ENCODE data around the gene MMD. TPM values are rescaled to one million over a fixed set of nuclear protein-coding genes. Genes with fewer than 3 reads are reported as not detected.
"Not testable (repeated sequence)": the region's sequence is repeated elsewhere in the genome, so short reads cannot be mapped to it uniquely, and the experiment has no call there.

The MMD gene
- total and polyA plus RNA-seq, 3 experiments from 2014 or later = 7.9 to 19.1 (median 16.0) TPM

DNA sequence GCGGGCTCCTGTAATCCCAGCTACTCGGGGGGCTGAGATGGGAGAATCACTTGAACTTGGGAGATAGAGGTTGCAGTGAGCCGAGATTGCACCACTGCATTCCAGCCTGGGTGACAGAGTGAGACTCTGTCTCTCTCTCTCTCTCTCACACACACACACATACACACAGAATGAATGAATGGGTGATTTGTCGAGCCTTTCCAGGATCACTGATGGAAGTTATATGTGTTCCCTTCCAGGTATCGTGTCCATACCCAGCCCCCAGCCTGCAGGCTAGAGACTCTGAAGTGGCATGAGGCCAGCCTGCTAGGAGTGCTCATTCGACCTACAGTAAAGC lies 1.2 kb upstream of the MMD start:
- POLR2A ChIA-PET; H3K27me3 ChIP-seq (ENCODE audit: insufficient read depth, low read length, poor library complexity, severe bottlenecking); DNase-seq; CTCF ChIA-PET; H3K9me3 Mint-ChIP-seq; H3K9me3 ChIP-seq (ENCODE audit: low read length); H3K27ac ChIP-seq (ENCODE audit: low read depth, low read length); H3K4me3 ChIP-seq (ENCODE audit: low read length); H3K36me3 Mint-ChIP-seq; H3K36me3 ChIP-seq (ENCODE audit: insufficient read depth, low read length): not testable (repeated sequence)
- Mint-ChIP-seq H3K27me3 (peaks cover 6 to 37% of the 10 kb centered on the region in 2 donors), H3K27ac (peak overlapping the region in 1 of 8 donors; percentile 10), H3K4me3 (peak overlapping the region; percentile 22 to 80 (median 54)), H3K4me1 (peaks cover 32 to 34% (median 33%) of the 10 kb centered on the region in 3 donors)
- peaks cover 19% of the 10 kb centered on the region for H3K4me1 ChIP-seq (ENCODE audit: insufficient read depth, low read length)

- peak overlapping the region; percentile 87 to 99 (median 96) for H3K27ac Mint-ChIP-seq
- peaks cover 43 to 53% (median 47%) of the 10 kb centered on the region in 3 donors for H3K4me1 Mint-ChIP-seq
- H3K27me3 Mint-ChIP-seq = peaks cover 6 to 26% of the 10 kb centered on the region in 2 donors
Observed at GRCh38 chr17:55420776-55421178, 858 bp downstream of the MMD start.

DNA sequence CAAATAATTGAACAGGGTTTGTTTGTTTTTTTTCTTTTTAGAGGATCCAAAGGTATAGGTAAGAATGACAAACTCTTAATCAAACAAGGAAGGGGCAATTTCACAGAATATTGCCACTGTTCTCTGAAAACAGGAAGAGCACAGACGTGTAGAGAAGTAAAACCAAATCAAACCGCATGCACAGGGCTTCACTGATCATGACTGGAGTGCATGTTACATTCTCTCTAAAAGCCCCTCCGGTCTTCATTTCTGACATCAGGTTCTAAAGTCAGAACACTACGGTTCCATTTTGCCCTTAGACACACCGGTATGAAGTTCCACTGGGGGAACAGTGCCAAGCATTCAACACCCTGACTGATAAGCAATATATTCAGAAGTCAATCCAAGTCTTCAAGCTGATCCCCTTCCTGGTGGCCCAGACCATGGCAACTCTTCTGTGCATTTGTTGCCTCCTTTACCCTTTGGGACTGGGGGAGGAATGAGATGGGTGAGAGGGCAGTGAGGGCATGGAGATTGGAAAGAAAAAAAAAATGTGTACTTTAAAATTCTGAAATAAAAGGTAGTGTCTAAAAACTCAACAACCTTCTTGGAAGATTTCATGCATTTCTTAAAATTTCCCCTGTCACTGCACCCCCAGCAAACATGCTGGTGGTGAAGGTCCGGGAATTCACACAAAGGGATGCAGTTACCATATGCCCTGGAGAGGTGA lies 1.4 kb downstream of the MMD start:
- peak overlapping the region; percentile 87 to 99 (median 96) for H3K27ac Mint-ChIP-seq
- Histone ChIP-seq H3K27ac (ENCODE audit: low read depth, low read length) (peak overlapping the region; percentile 68), H3K4me3 (ENCODE audit: low read length) (peak overlapping the region; percentile 80), H3K27me3 (ENCODE audit: insufficient read depth, low read length, poor library complexity, severe bottlenecking) (peaks cover 8% of the 10 kb centered on the region), H3K9me3 (ENCODE audit: low read length) (no peaks in the 10 kb centered on the region), H3K4me1 (ENCODE audit: insufficient read depth, low read length) (peaks cover 19% of the 10 kb centered on the region), H3K36me3 (ENCODE audit: insufficient read depth, low read length) (no peaks in the 10 kb centered on the region)
- H3K36me3 Mint-ChIP-seq = no peaks in the 10 kb centered on the region
- H3K4me1 Mint-ChIP-seq = peaks cover 43 to 56% (median 47%) of the 10 kb centered on the region in 3 donors
- peak in 3 of 5 donors; percentile 32 to 70 (median 47) for DNase-seq
- POLR2A ChIA-PET = no interaction called here
- no peaks in the 10 kb centered on the region for H3K9me3 Mint-ChIP-seq
- H3K4me3 Mint-ChIP-seq = peak overlapping the region; percentile 83 to 99 (median 91)
- H3K27me3 Mint-ChIP-seq = peaks cover 6 to 23% of the 10 kb centered on the region in 2 donors
- CTCF ChIA-PET = no interaction called here

More at GRCh38 chr17:55420776-55421178, 858 bp downstream of the MMD start:
- Mint-ChIP-seq H3K36me3 (no peaks in the 10 kb centered on the region), H3K4me3 (peak overlapping the region; percentile 83 to 99 (median 91)), H3K9me3 (no peaks in the 10 kb centered on the region)
- peaks cover 8% of the 10 kb centered on the region for H3K27me3 ChIP-seq (ENCODE audit: insufficient read depth, low read length, poor library complexity, severe bottlenecking)
- H3K4me3 ChIP-seq (ENCODE audit: low read length) = peak overlapping the region; percentile 80
- DNase-seq = peak; percentile 16 to 59 (median 32)
- ChIA-PET CTCF (no interaction called here), POLR2A (no interaction called here)
- no peaks in the 10 kb centered on the region for H3K9me3 ChIP-seq (ENCODE audit: low read length)
- H3K27ac ChIP-seq (ENCODE audit: low read depth, low read length) = peak overlapping the region; percentile 68
- peaks cover 19% of the 10 kb centered on the region for H3K4me1 ChIP-seq (ENCODE audit: insufficient read depth, low read length)
- no peaks in the 10 kb centered on the region for H3K36me3 ChIP-seq (ENCODE audit: insufficient read depth, low read length)

- no peaks in the 10 kb centered on the region for H3K36me3 ChIP-seq (ENCODE audit: insufficient read depth, low read length)
Observed at GRCh38 chr17:55418369-55419268, 3.0 kb downstream of the MMD start.

GRCh38 chr17:55417411-55418268 lies 4.0 kb downstream of the MMD start:
- peak overlapping the region in 5 of 8 donors; percentile 20 to 65 (median 39) for H3K27ac Mint-ChIP-seq
- H3K9me3 Mint-ChIP-seq = no peaks in the 10 kb centered on the region
- DNase-seq = no peak
- peaks cover 57 to 73% (median 63%) of the 10 kb centered on the region in 3 donors for H3K4me1 Mint-ChIP-seq
- Histone ChIP-seq H3K27me3 (ENCODE audit: insufficient read depth, low read length, poor library complexity, severe bottlenecking) (no peaks in the 10 kb centered on the region), H3K27ac (ENCODE audit: low read depth, low read length) (no peak overlapping the region), H3K36me3 (ENCODE audit: insufficient read depth, low read length) (no peaks in the 10 kb centered on the region), H3K9me3 (ENCODE audit: low read length) (no peaks in the 10 kb centered on the region), H3K4me1 (ENCODE audit: insufficient read depth, low read length) (peaks cover 19% of the 10 kb centered on the region), H3K4me3 (ENCODE audit: low read length) (no peak overlapping the region)
- CTCF ChIA-PET = no interaction called here
- no peaks in the 10 kb centered on the region for H3K27me3 Mint-ChIP-seq
- H3K4me3 Mint-ChIP-seq = peak overlapping the region in 1 of 7 donors; percentile 0
- peaks cover 0 to 13% (median 2%) of the 10 kb centered on the region in 3 donors for H3K36me3 Mint-ChIP-seq
- POLR2A ChIA-PET = no interaction called here

More at GRCh38 chr17:55418369-55419268, 3.0 kb downstream of the MMD start:
- no peak for DNase-seq
- Mint-ChIP-seq H3K27ac (peak overlapping the region; percentile 11 to 96 (median 81)), H3K9me3 (no peaks in the 10 kb centered on the region), H3K36me3 (peaks cover 0 to 5% (median 0%) of the 10 kb centered on the region in 3 donors), H3K4me3 (peak overlapping the region in 3 of 7 donors; percentile 0 to 99 (median 19)), H3K27me3 (peaks cover 3 to 9% of the 10 kb centered on the region in 2 donors), H3K4me1 (peaks cover 55 to 72% (median 62%) of the 10 kb centered on the region in 3 donors)
- Histone ChIP-seq H3K27ac (ENCODE audit: low read depth, low read length) (no peak overlapping the region), H3K9me3 (ENCODE audit: low read length) (no peaks in the 10 kb centered on the region), H3K4me3 (ENCODE audit: low read length) (no peak overlapping the region), H3K27me3 (ENCODE audit: insufficient read depth, low read length, poor library complexity, severe bottlenecking) (peaks cover 7% of the 10 kb centered on the region), H3K4me1 (ENCODE audit: insufficient read depth, low read length) (peaks cover 19% of the 10 kb centered on the region)
- ChIA-PET CTCF (no interaction called here), POLR2A (no interaction called here)

DNA sequence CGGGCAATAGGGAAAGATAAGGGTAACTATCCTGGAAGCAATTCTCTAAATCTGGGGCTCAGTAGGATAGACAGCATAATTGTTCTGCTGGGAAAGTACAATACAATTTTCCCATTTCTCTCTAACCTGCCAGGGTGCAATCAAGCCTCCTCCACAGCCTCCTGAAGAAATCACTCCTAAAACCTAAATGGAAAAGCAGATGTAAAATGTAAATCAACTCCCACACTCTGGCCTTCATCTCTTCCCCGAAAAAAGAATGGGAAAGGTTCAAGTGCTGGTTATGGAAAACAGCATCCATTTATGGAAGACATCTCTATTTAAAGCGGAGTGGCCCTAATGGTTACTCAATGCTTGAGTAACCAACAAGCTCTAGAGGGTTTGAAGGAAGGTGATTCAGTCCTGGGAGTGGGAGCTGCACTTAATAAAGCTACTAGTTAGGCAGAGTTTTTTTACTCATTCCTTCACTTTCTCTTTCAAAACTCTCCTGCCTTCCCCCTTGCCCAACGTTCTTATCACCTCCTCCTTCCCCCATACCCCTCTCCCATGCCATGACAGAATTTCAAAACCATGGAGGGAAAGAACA lies 5.1 kb downstream of the MMD start:
- Mint-ChIP-seq H3K9me3 (no peaks in the 10 kb centered on the region), H3K4me1 (peaks cover 54 to 68% (median 59%) of the 10 kb centered on the region in 3 donors), H3K36me3 (peaks cover 0 to 21% (median 2%) of the 10 kb centered on the region in 3 donors), H3K27ac (peak overlapping the region in 6 of 8 donors; percentile 7 to 91 (median 29)), H3K27me3 (no peaks in the 10 kb centered on the region), H3K4me3 (peak overlapping the region in 2 of 7 donors; percentile 5 to 38)
- CTCF ChIA-PET = no interaction called here
- Histone ChIP-seq H3K4me1 (ENCODE audit: insufficient read depth, low read length) (peaks cover 16% of the 10 kb centered on the region), H3K27me3 (ENCODE audit: insufficient read depth, low read length, poor library complexity, severe bottlenecking) (no peaks in the 10 kb centered on the region), H3K27ac (ENCODE audit: low read depth, low read length) (no peak overlapping the region), H3K4me3 (ENCODE audit: low read length) (no peak overlapping the region), H3K36me3 (ENCODE audit: insufficient read depth, low read length) (no peaks in the 10 kb centered on the region), H3K9me3 (ENCODE audit: low read length) (no peaks in the 10 kb centered on the region)
- no peak for DNase-seq
- POLR2A ChIA-PET = no interaction called here

GRCh38 chr17:55416000-55416399 lies 5.6 kb downstream of the MMD start:
- Mint-ChIP-seq H3K4me3 (no peak overlapping the region), H3K27ac (peak overlapping the region in 2 of 8 donors; percentile 1 to 66), H3K4me1 (peaks cover 54 to 68% (median 59%) of the 10 kb centered on the region in 3 donors), H3K9me3 (no peaks in the 10 kb centered on the region), H3K27me3 (no peaks in the 10 kb centered on the region), H3K36me3 (peaks cover 0 to 26% (median 3%) of the 10 kb centered on the region in 3 donors)
- CTCF ChIA-PET = no interaction called here
- Histone ChIP-seq H3K4me3 (ENCODE audit: low read length) (no peak overlapping the region), H3K27ac (ENCODE audit: low read depth, low read length) (no peak overlapping the region), H3K27me3 (ENCODE audit: insufficient read depth, low read length, poor library complexity, severe bottlenecking) (no peaks in the 10 kb centered on the region), H3K36me3 (ENCODE audit: insufficient read depth, low read length) (peaks cover under 1% of the 10 kb centered on the region), H3K4me1 (ENCODE audit: insufficient read depth, low read length) (peaks cover 16% of the 10 kb centered on the region), H3K9me3 (ENCODE audit: low read length) (no peaks in the 10 kb centered on the region)
- POLR2A ChIA-PET = no interaction called here
- no peak for DNase-seq
